Endodermal cell (in vitro differentiated cells): ENCODE results near the gene TBCD. TPM values are rescaled to one million over a fixed set of nuclear protein-coding genes. Genes with fewer than 3 reads are reported as not detected.

Source experiments
- DNase-seq: peaks from one replicate; pipeline ENCODE4 v3.0.0-alpha.2; 2017
- H3K27ac ChIP-seq: 2 replicates; pipeline ENCODE4 v1.5.1; 2013; ENCODE audit warnings: mild to moderate bottlenecking, low read depth, low read length, moderate library complexity
- H3K27me3 ChIP-seq: 2 replicates; pipeline ENCODE4 v1.6.1; 2013; ENCODE audit warnings: mild to moderate bottlenecking, low read length, moderate library complexity; ENCODE audit not compliant: insufficient read depth, control insufficient read depth, poor library complexity, severe bottlenecking
- H3K36me3 ChIP-seq: 2 replicates; pipeline ENCODE4 v1.7.0; 2013; ENCODE audit warnings: mild to moderate bottlenecking, low read length, moderate library complexity; ENCODE audit not compliant: control insufficient read depth, insufficient read depth
- H3K4me1 ChIP-seq: one replicate; pipeline ENCODE4 v1.7.0; 2013; ENCODE audit warnings: low read length; ENCODE audit not compliant: control insufficient read depth, insufficient read depth
- H3K4me3 ChIP-seq: 2 replicates; pipeline ENCODE4 v1.5.1; 2013; ENCODE audit warnings: mild to moderate bottlenecking, low read length, moderate library complexity
- H3K9ac ChIP-seq: 2 replicates; pipeline ENCODE4 v1.6.1; 2013; ENCODE audit warnings: mild to moderate bottlenecking, low read length, moderate library complexity; ENCODE audit not compliant: poor library complexity, severe bottlenecking; ENCODE audit errors: extremely low read depth
- H3K9me3 ChIP-seq: 2 replicates; pipeline ENCODE4 v1.6.1; 2013; ENCODE audit warnings: mild to moderate bottlenecking, low read length, moderate library complexity; ENCODE audit not compliant: control insufficient read depth
- H3K27ac Mint-ChIP-seq: 2 replicates; pipeline ENCODE4 v1.8.0; 2020; ENCODE audit warnings: mixed read lengths
- H3K27me3 Mint-ChIP-seq: 2 replicates; pipeline ENCODE4 v1.8.0; 2021; ENCODE audit warnings: mild to moderate bottlenecking, mixed read lengths; ENCODE audit not compliant: insufficient read depth
- H3K36me3 Mint-ChIP-seq: 2 replicates; pipeline ENCODE4 v1.8.0; 2020; ENCODE audit warnings: low read depth, mixed read lengths
- H3K4me1 Mint-ChIP-seq: 2 replicates; pipeline ENCODE4 v1.8.0; 2020; ENCODE audit warnings: mixed read lengths
- H3K4me3 Mint-ChIP-seq: 2 replicates; pipeline ENCODE4 v1.8.0; 2020; ENCODE audit warnings: mild to moderate bottlenecking, moderate library complexity, mixed read lengths
- H3K9me3 Mint-ChIP-seq: 2 replicates; pipeline ENCODE4 v1.8.0; 2020; ENCODE audit warnings: mild to moderate bottlenecking, mixed read lengths
- CTCF ChIP-seq: fragments of 200-600 bp; sonication (generic); conservative IDR thresholded peaks from 2 replicates; pipeline ENCODE4 v1.5.0; 2021; ENCODE audit warnings: antibody characterized with exemption, mild to moderate bottlenecking
- WGBS, 2 experiments: methylation state at CpG; one replicate each; pipeline versions ENCODE4 v1.1.5 to v1.1.7; 2013; ENCODE audit warnings: missing lambda C conversion rate in 2 of 2, mixed read lengths in 1 of 2; ENCODE audit not compliant: insufficient coverage in 1 of 2, insufficient read length in 1 of 2; 5-methylcytosine and 5-hydroxymethylcytosine counted together
- total RNA-seq, 2 donors: library from RNA; stranded (reverse); fragmentation: NEBNext Ultra II Directional in 1 of 2; extraction: Animal tissue kit (Norgen Biotek cat#: 25700) in 1 of 2; gene quantifications; 2 replicates in 1 of 2; 3 replicates in 1 of 2; pipeline ENCODE4 v1.2.1, GENCODE V29; 2021

The TBCD gene
- total RNA-seq, 2 donors from 2014 or later: 107 TPM

GRCh38 chr17:82875407-82875856, 123.6 kb downstream of the TBCD start:
- no peak for TF ChIP-seq CTCF
- Mint-ChIP-seq H3K9me3 (no peaks in the 10 kb centered on the region), H3K4me1 (peaks cover 15% of the 10 kb centered on the region), H3K27ac (peak overlapping the region; percentile 33), H3K4me3 (no peak overlapping the region), H3K27me3 (no peaks in the 10 kb centered on the region), H3K36me3 (peaks cover 24% of the 10 kb centered on the region)
- DNase-seq: peak; percentile 82
- Histone ChIP-seq H3K9ac (peak overlapping the region; percentile 20), H3K4me1 (peaks cover 3% of the 10 kb centered on the region), H3K4me3 (no peak overlapping the region), H3K27ac (peak overlapping the region; percentile 24), H3K9me3 (no peaks in the 10 kb centered on the region), H3K36me3 (peaks cover 19% of the 10 kb centered on the region), H3K27me3 (no peaks in the 10 kb centered on the region)
- 63 to 73% methylated on average over 18 to 19 of the region's 19 CpGs for WGBS, 2 experiments

- peaks cover 3% of the 10 kb centered on the region for H3K4me1 ChIP-seq
- peaks cover 12% of the 10 kb centered on the region for H3K36me3 ChIP-seq
- H3K27me3 ChIP-seq: no peaks in the 10 kb centered on the region
- H3K9ac ChIP-seq: no peak overlapping the region
- no peaks in the 10 kb centered on the region for H3K9me3 ChIP-seq
- DNase-seq: no peak
- Mint-ChIP-seq H3K27me3 (no peaks in the 10 kb centered on the region), H3K9me3 (no peaks in the 10 kb centered on the region), H3K36me3 (peaks cover 18% of the 10 kb centered on the region), H3K27ac (peak overlapping the region; percentile 79), H3K4me3 (no peak overlapping the region), H3K4me1 (peaks cover 15% of the 10 kb centered on the region)
- 82 to 86% methylated on average over 14 to 16 of the region's 18 CpGs for WGBS, 2 experiments
- no peak for TF ChIP-seq CTCF
- no peak overlapping the region for H3K4me3 ChIP-seq
- no peak overlapping the region for H3K27ac ChIP-seq
These were observed 124.3 kb downstream of the TBCD start for GRCh38 chr17:82876149-82876548.

- Histone ChIP-seq H3K4me3 (no peak overlapping the region), H3K27ac (no peak overlapping the region), H3K4me1 (peaks cover 3% of the 10 kb centered on the region), H3K27me3 (no peaks in the 10 kb centered on the region), H3K9ac (no peak overlapping the region), H3K36me3 (peaks cover 8% of the 10 kb centered on the region), H3K9me3 (no peaks in the 10 kb centered on the region)
- peak; percentile 51 for TF ChIP-seq CTCF
- Mint-ChIP-seq H3K27me3 (no peaks in the 10 kb centered on the region), H3K27ac (no peak overlapping the region), H3K4me1 (peaks cover 15% of the 10 kb centered on the region), H3K4me3 (no peak overlapping the region), H3K36me3 (peaks cover 16% of the 10 kb centered on the region), H3K9me3 (no peaks in the 10 kb centered on the region)
- WGBS, 2 experiments: 78 to 89% methylated on average over 12 to 14 of the region's 14 CpGs
- DNase-seq: peak; percentile 76
These were observed 124.9 kb downstream of the TBCD start for GRCh38 chr17:82876602-82877379.
